GM19239 (cell line): ENCODE data around the gene FRMD8.
A peak's percentile ranks its signal among the peaks of the same experiment; 100 is the strongest.
"Not testable (repeated sequence)": the region's sequence is repeated elsewhere in the genome, so short reads cannot be mapped to it uniquely, and the experiment has no call there.

Experiments used
- DNase-seq: peaks from one replicate; pipeline ENCODE4 v3.0.0; 2011; ENCODE audit warnings: low spot score; ENCODE audit not compliant: insufficient read length
- FAIRE-seq: peaks from 2 replicates; lab custom pipeline; 2011; peaks lifted over from hg19 to GRCh38; lab: Jason Lieb, UNC

Gene FRMD8

GRCh38 chr11:65445101-65445603 is 58.7 kb downstream of the FRMD8 start:
- no peak for FAIRE-seq
- DNase-seq: no peak

GRCh38 chr11:65445604-65446445 is 59.4 kb downstream of the FRMD8 start:
- FAIRE-seq: no peak
- DNase-seq: no peak

DNA sequence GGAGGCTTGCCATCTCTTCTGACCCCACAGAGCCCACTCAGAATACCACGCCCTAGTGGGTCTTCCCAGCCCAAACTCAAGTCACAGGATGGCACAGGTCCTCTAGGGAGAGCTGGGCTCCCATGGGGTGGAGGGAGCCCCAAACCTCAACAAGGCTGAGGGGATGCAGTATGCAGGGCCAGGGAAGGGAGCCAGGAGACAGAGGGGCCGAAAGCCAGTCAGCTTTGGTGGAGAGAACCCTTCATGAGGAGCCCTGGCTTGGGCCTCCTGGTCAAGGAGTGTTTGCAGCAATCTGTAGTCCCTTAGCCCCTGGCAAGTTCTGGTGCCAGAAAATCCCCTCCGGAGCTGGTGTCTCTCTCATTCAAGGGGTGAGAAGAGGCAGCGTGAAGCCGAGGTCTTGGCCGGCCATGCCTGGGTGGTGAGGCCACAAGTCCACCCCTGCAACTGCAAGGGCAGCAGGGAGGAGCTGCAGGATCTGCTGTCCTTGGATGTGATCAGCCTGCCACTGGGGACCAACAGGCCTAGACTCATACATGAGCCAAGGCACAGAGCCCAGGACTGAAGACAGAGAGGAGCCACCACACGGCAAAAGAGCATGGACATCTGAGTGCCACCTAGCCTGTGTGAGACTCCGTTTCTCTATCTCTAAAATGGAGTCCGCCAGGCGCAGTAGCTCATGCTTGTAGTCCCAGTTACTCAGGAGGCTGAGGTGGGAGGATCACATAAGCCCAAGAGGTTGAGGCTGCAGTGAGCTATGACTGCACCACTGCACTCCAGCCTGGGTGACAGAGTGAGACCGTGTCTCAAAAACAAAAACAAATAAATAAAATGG is 60.2 kb downstream of the FRMD8 start:
- no peak for FAIRE-seq

DNA sequence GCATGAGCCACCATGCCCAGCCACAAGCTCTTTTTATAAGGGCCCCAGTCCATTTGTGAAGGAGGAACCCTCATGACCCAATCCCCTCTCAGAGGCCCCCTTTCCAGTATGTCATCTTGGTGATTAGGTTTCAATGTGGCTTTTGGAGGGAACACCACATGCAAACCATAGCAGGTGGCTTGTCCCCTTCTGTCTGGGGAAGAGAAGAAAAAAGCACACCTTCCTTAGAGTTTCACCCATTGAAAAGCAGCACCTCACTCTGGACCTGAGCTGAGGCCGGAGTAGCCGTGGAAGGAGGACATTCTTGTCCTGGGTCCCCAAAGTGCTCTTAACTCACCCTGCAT is 61.6 kb downstream of the FRMD8 start:
- FAIRE-seq (no peak), DNase-seq (no peak)

More for the DNA sequence above, 60.2 kb downstream of the FRMD8 start:
- DNase-seq: no peak

DNA sequence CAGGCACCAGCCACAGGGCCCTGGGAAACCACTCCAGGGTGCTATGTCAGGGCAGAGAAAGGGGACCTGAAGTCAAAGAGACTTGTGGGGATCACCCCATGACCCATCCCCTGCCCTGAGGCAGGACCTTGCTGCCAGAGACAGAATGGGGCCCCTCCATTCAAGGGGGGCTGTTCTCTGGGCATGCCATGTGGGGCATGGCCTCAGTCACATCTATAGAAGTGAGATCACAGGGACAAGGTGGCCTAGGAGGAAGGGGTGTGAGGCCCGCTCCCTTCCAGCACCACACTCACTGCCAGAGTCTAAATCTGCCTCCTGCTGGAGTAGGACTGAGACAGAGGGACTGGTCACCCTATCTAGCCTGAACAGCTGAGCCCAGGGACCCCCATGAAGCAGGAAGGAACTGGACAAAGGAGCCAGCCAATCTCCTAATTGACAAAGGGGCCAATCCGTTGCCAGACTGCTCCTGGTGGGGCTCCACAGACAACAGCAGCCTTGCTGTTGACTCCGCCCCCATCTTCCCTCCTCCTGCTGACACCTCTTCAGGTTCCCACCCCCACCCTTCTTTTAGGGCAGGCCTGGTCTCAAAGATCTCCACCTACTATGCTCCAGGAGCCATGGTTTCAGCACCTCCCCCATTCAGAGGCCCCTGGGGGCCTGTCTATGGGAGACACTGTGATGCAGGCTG is 62.1 kb downstream of the FRMD8 start:
- no peak for DNase-seq
- FAIRE-seq: no peak

GRCh38 chr11:65451301-65451700 is 64.9 kb downstream of the FRMD8 start:
- not testable (repeated sequence) for DNase-seq, FAIRE-seq

DNA sequence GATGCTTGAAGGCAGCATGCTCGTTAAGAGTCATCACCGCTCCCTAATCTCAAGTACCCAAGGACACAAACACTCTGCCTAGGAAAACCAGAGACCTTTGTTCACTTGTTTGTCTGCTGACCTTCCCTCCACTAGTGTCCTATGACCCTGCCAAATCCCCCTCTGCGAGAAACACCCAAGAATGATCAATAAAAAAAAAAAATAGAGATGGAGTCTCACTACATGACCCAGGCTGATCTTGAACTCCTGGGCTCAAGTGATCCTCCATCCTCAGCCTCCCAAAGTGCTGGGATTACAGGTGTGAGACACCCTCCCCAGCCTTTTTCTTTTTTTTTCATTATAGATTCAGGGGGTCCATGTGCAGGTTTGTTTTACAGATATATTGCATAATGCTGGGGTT is 65.8 kb downstream of the FRMD8 start:
- DNase-seq, FAIRE-seq: not testable (repeated sequence)

GRCh38 chr11:65452806-65453490 is 66.5 kb downstream of the FRMD8 start:
- FAIRE-seq: no peak
- DNase-seq: no peak

DNA sequence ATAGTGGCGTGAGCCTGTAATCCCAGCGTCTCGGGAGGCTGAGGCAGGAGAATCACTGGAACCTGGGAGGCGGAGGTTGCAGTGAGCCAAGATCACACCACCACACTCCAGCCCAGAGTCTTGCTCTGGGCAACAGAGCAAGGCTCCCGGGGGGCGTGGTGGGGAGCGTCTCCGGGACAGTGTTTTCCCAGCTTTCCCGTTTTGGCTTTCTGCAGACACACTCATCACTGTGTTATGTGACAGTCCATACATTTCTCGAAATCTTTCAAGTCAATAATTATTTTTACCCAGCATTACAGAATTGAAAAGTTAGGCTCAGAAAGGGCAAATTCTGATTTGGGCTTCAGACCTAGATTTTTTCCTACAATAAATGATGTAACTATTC is 67.9 kb downstream of the FRMD8 start:
- DNase-seq (no peak), FAIRE-seq (no peak)

- peak; percentile 72 for FAIRE-seq
- peak; percentile 99 for DNase-seq
Measured at GRCh38 chr11:65454696-65455456, 68.4 kb downstream of the FRMD8 start.

- FAIRE-seq: no peak
- no peak for DNase-seq
Measured at GRCh38 chr11:65456418-65456817, 70.0 kb downstream of the FRMD8 start.

DNA sequence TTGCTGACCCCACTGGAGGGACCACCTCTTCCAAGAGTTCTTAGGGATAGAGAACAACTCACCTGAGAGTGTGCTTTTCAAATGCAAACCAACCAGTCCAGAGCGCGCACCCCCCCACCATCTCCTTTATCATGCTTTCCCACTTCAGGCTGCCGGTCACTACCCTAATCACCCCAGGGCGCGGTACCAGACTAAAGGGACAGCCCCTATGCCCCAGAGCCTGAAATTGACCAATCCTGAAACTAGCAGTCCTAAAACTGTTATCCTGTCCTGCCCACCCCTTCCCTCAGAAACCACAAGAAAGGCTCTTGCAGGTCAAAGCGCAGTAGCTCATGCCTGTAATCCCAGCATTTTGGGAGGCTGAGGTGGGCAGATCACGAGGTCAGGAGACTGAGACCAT is 73.1 kb downstream of the FRMD8 start:
- peak; percentile 18 for FAIRE-seq

More for the DNA sequence above, 73.1 kb downstream of the FRMD8 start:
- no peak for DNase-seq
